HCT116 (cell line): Measurements from ENCODE around the gene TRAF3. TPM values are rescaled to one million over a fixed set of nuclear protein-coding genes. Genes with fewer than 3 reads are reported as not detected.

ENCODE experiments used
- ATAC-seq: fragments of 200-7000 bp; cut with Tn5 transposase; 2 replicates; pipeline ENCODE4 v1.9.1; 2020; ENCODE audit warnings: mild to moderate bottlenecking, moderate library complexity
- BruUV-seq: library from RNA; stranded (reverse); fragments of 400-500 nt; replicated peaks from 2 replicates; lab custom pipeline; 2021; lab: Mats Ljungman, UMichigan
- CTCF ChIA-PET: fragments of 300-600 bp; sonication (Branson Sonifier 250); formaldehyde crosslinking; loops from one replicate; lab custom pipeline; 2021; ENCODE audit warnings: antibody characterized with exemption; lab: Charles Lee
- POLR2A ChIA-PET: fragments of 300-600, 350-600 bp; sonication (Branson Sonifier 250); formaldehyde crosslinking; loops from one replicate; lab custom pipeline; 2021; ENCODE audit warnings: antibody characterized with exemption; lab: Charles Lee
- RAD21 ChIA-PET, 2 experiments: fragments of 300-600 bp; sonication (Branson Sonifier 250); formaldehyde crosslinking; loops; one replicate each; lab custom pipeline; 2023; ENCODE audit warnings: low total read pairs in 2 of 2; ENCODE audit not compliant: uncharacterized antibody in 2 of 2, unreplicated experiment in 2 of 2, low non-redundant PET in 1 of 2; lab: Charles Lee
- DNase-seq: peaks from one replicate; pipeline ENCODE4 v3.0.0-alpha.2; 2010; ENCODE audit warnings: low read depth, low spot score
- H2AFZ ChIP-seq: fragments of 200-600 bp; shearing (Covaris generic), sonication (generic); 2 replicates; pipeline ENCODE4 v1.6.1; 2017; ENCODE audit warnings: low read depth, mixed run types, mixed read lengths, antibody characterized with exemption, low read length; ENCODE audit not compliant: poor library complexity, severe bottlenecking
- H3K27ac ChIP-seq: 2 replicates; pipeline ENCODE4 v1.5.1; 2012; ENCODE audit warnings: low read depth, low read length
- H3K27me3 ChIP-seq: fragments of 200-600 bp; sonication (generic); 2 replicates; pipeline ENCODE4 v1.6.1; 2016; ENCODE audit warnings: mixed run types, low read length, mixed read lengths; ENCODE audit not compliant: insufficient read depth
- H3K36me3 ChIP-seq, 2 experiments: fragments of 200-500 bp in 1 of 2; fragments of 200-600 bp in 1 of 2; sonication (Bioruptor generic) in 1 of 2; sonication (generic) in 1 of 2; 2 replicates each; pipeline versions ENCODE4 v1.5.1 to v1.6.1; 2014 to 2016; ENCODE audit warnings: low read length in 2 of 2, inconsistent platforms in 1 of 2, mixed read lengths in 1 of 2, mixed run types in 1 of 2; ENCODE audit not compliant: insufficient read depth in 2 of 2, control insufficient read depth in 1 of 2
- H3K4me1 ChIP-seq, 2 experiments: fragments of 200-600 bp in 1 of 2; sonication (generic) in 1 of 2; 2 replicates each; pipeline versions ENCODE4 v1.5.1 to v1.6.1; 2012 to 2017; ENCODE audit warnings: low read length in 2 of 2, inconsistent platforms in 1 of 2, mild to moderate bottlenecking in 1 of 2, mixed read lengths in 1 of 2, mixed run types in 1 of 2, moderate library complexity in 1 of 2; ENCODE audit not compliant: insufficient read depth in 2 of 2, control insufficient read depth in 1 of 2
- H3K4me2 ChIP-seq: fragments of 200-600 bp; sonication (generic); 2 replicates; pipeline ENCODE4 v1.6.1; 2017; ENCODE audit warnings: mixed run types, low read length, mixed read lengths
- H3K4me3 ChIP-seq, 2 experiments: fragments of 200-600 bp in 1 of 2; sonication (generic) in 1 of 2; replicated peaks in 1 of 2; 2 replicates each; pipeline ENCODE4 v1.5.1; 2011 to 2016; ENCODE audit warnings: low read length in 2 of 2, control low read depth in 1 of 2, low read depth in 1 of 2, mild to moderate bottlenecking in 1 of 2, mixed read lengths in 1 of 2, mixed run types in 1 of 2
- H3K79me2 ChIP-seq: fragments of 200-600 bp; sonication (generic); 2 replicates; pipeline ENCODE4 v1.6.1; 2017; ENCODE audit warnings: mild to moderate bottlenecking, mixed run types, low read length, moderate library complexity, mixed read lengths; ENCODE audit not compliant: insufficient read depth
- H3K9ac ChIP-seq: fragments of 200-600 bp; sonication (generic); 2 replicates; pipeline ENCODE4 v1.6.1; 2016; ENCODE audit warnings: low read length, mixed read lengths
- H3K9me2 ChIP-seq: fragments of 200-600 bp; sonication (generic), shearing (Covaris generic); 2 replicates; pipeline ENCODE4 v1.6.1; 2017; ENCODE audit warnings: mixed run types, mild to moderate bottlenecking, moderate library complexity; ENCODE audit not compliant: insufficient read depth
- H3K9me3 ChIP-seq, 2 experiments: fragments of 200-500 bp in 1 of 2; fragments of 200-600 bp in 1 of 2; sonication (Bioruptor generic) in 1 of 2; sonication (generic) in 1 of 2; 2 replicates each; pipeline ENCODE4 v1.6.1; 2014 to 2017; ENCODE audit warnings: low read length in 2 of 2, mixed read lengths in 2 of 2, inconsistent platforms in 1 of 2, low read depth in 1 of 2, mild to moderate bottlenecking in 1 of 2, mixed run types in 1 of 2, moderate library complexity in 1 of 2; ENCODE audit not compliant: control insufficient read depth in 1 of 2, insufficient read depth in 1 of 2
- H4K20me1 ChIP-seq: fragments of 200-600 bp; sonication (generic), shearing (Covaris generic); 2 replicates; pipeline ENCODE4 v1.6.1; 2017; ENCODE audit warnings: mixed run types, mild to moderate bottlenecking, moderate library complexity; ENCODE audit not compliant: insufficient read depth
- CBX3 ChIP-seq: IDR thresholded peaks from 2 replicates; pipeline ENCODE4 v1.6.1; 2012; ENCODE audit warnings: low read depth
- CEBPB ChIP-seq: IDR thresholded peaks from 2 replicates; pipeline ENCODE4 v1.6.1; 2012; ENCODE audit warnings: low read depth
- EGR1 ChIP-seq: IDR thresholded peaks from 2 replicates; pipeline ENCODE4 v1.6.1; 2012; ENCODE audit warnings: low read depth
- EZH2phosphoT487 ChIP-seq: fragments of 200-600 bp; IDR thresholded peaks from 2 replicates; pipeline ENCODE4 v1.6.1; 2018; ENCODE audit warnings: antibody characterized with exemption, borderline replicate concordance
- FOSL1 ChIP-seq: IDR thresholded peaks from 2 replicates; pipeline ENCODE4 v1.6.1; 2012; ENCODE audit warnings: low read depth
- JUND ChIP-seq: IDR thresholded peaks from 2 replicates; pipeline ENCODE4 v1.6.1; 2012
- POLR2A ChIP-seq: IDR thresholded peaks from 2 replicates; pipeline ENCODE4 v1.7.0; 2011; ENCODE audit warnings: borderline replicate concordance; ENCODE audit not compliant: insufficient read depth, insufficient read length; ENCODE audit errors: extremely low read depth
- POLR2AphosphoS5 ChIP-seq: IDR thresholded peaks from 2 replicates; pipeline ENCODE4 v1.6.1; 2011; ENCODE audit warnings: mild to moderate bottlenecking, low read depth, low read length, moderate library complexity
- RAD21 ChIP-seq: IDR thresholded peaks from 2 replicates; pipeline ENCODE4 v1.6.1; 2012; ENCODE audit warnings: low read depth, mild to moderate bottlenecking
- SIN3A ChIP-seq: IDR thresholded peaks from 2 replicates; pipeline ENCODE4 v1.6.1; 2012; ENCODE audit warnings: low read depth
- SRF ChIP-seq: IDR thresholded peaks from 2 replicates; pipeline ENCODE4 v1.6.1; 2012; ENCODE audit warnings: low read depth
- TCF7L2 ChIP-seq: IDR thresholded peaks from 2 replicates; pipeline ENCODE4 v1.7.0; 2011; ENCODE audit warnings: borderline replicate concordance, inconsistent platforms; ENCODE audit not compliant: insufficient read depth, insufficient read length; ENCODE audit errors: extremely low read depth
- YY1 ChIP-seq: IDR thresholded peaks from 2 replicates; pipeline ENCODE4 v1.6.1; 2011; ENCODE audit warnings: low read length, low read depth, moderate library complexity, mild to moderate bottlenecking; ENCODE audit not compliant: insufficient replicate concordance; ENCODE audit errors: extremely low read depth
- ZFX ChIP-seq: fragments of 450-650 bp; IDR thresholded peaks from 2 replicates; pipeline ENCODE4 v1.6.1; 2017
- ZNF274 ChIP-seq: fragments of 200-500 bp; sonication (Bioruptor generic); IDR thresholded peaks from 2 replicates; pipeline ENCODE4 v1.6.1; 2014; ENCODE audit warnings: mild to moderate bottlenecking, low read depth, low read length, inconsistent platforms
- intact Hi-C: fragments of 100-400 bp; cut with micrococcal nuclease; formaldehyde crosslinking; loops from 2 replicates; pipeline ENCODE4 v1.10.0; 2022
- total RNA-seq: library from RNA; stranded (reverse); gene quantifications from one replicate; pipeline ENCODE4 v1.2.1, GENCODE V29; 2021; ENCODE audit not compliant: unreplicated experiment
- TF ChIP-seq, protein P1 (sequence below): IDR thresholded peaks from 2 replicates; pipeline ENCODE4 v1.6.1; 2011; ENCODE audit warnings: mild to moderate bottlenecking, low read length, moderate library complexity; ENCODE audit not compliant: insufficient replicate concordance; ENCODE audit errors: extremely low read depth
- TF ChIP-seq, protein P2 (sequence below): IDR thresholded peaks from 2 replicates; pipeline ENCODE4 v1.6.1; 2012
- TF ChIP-seq, protein P3 (sequence below): IDR thresholded peaks from 2 replicates; pipeline ENCODE4 v1.6.1; 2012; ENCODE audit warnings: low read depth

Gene TRAF3
- total RNA-seq, 1 experiment from 2014 or later, result 32.1 TPM

DNA sequence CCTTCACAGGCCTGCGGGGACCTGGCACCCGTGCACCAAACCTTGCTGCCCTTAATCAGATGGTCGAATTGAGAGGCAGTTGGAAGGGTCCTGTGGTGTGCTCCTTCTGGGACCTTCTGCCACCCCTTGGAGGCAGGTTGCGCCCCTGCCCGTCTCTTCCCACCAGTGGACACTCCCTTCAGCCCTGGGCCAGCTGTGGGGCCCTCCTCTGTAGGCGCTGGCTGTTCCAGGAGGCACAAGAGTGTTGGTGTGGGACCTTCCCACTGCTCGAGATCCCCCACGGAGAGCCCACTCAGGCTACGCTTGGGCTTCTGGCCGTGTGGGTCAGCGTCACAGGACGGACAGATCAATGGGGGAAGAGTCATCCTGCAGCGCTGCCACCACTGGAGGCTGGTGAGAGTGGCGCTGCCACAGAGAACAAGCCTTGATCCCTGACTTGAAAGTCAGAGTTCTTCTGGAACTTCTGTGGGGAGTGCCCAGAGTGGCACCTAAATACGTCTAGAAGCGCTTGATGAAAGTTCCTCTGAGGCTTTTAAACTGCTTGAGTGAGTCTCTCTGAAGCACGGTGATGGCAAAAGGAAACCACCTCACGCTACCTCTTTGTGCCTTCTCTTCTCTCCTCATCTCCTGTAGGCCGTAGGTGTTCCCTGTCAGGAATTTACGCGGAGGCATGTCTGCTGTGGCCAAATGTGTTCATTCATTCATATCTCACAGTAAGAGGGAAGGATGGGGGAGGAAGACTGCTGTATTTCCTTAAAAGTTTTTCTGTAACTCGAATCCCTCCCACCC is 48.3 kb downstream of the TRAF3 start:
- no peak overlapping the region for H3K9ac ChIP-seq
- H3K4me2 ChIP-seq, result no peak overlapping the region
- H3K27ac ChIP-seq, result no peak overlapping the region
- BruUV-seq, result no TSS peak
- H3K9me2 ChIP-seq, result no peaks in the 10 kb centered on the region
- peaks cover 0 to 16% of the 10 kb centered on the region in 2 experiments; a peak in 2 of 4 replicates for H3K4me1 ChIP-seq
- RAD21 ChIA-PET, result no interaction called here
- intact Hi-C loops, result no loop called here
- no peaks in the 10 kb centered on the region for H3K27me3 ChIP-seq
- DNase-seq (no peak), ATAC-seq (no peak)
- CTCF ChIA-PET, result no interaction called here
- H3K9me3 ChIP-seq, result no peaks in the 10 kb centered on the region
- no peak for TF ChIP-seq EGR1
- no peak for TF ChIP-seq EZH2phosphoT487
- TF ChIP-seq SIN3A, result no peak
- TF ChIP-seq, protein P1, sequence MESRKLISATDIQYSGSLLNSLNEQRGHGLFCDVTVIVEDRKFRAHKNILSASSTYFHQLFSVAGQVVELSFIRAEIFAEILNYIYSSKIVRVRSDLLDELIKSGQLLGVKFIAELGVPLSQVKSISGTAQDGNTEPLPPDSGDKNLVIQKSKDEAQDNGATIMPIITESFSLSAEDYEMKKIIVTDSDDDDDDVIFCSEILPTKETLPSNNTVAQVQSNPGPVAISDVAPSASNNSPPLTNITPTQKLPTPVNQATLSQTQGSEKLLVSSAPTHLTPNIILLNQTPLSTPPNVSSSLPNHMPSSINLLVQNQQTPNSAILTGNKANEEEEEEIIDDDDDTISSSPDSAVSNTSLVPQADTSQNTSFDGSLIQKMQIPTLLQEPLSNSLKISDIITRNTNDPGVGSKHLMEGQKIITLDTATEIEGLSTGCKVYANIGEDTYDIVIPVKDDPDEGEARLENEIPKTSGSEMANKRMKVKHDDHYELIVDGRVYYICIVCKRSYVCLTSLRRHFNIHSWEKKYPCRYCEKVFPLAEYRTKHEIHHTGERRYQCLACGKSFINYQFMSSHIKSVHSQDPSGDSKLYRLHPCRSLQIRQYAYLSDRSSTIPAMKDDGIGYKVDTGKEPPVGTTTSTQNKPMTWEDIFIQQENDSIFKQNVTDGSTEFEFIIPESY, result no peak
- TF ChIP-seq POLR2A, result no peak
- TF ChIP-seq, protein P2, sequence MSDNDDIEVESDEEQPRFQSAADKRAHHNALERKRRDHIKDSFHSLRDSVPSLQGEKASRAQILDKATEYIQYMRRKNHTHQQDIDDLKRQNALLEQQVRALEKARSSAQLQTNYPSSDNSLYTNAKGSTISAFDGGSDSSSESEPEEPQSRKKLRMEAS, result no peak
- no peak for TF ChIP-seq ZNF274
- TF ChIP-seq CBX3, result no peak
- TF ChIP-seq TCF7L2, result no peak
- TF ChIP-seq ZFX, result no peak
- TF ChIP-seq, protein P3, sequence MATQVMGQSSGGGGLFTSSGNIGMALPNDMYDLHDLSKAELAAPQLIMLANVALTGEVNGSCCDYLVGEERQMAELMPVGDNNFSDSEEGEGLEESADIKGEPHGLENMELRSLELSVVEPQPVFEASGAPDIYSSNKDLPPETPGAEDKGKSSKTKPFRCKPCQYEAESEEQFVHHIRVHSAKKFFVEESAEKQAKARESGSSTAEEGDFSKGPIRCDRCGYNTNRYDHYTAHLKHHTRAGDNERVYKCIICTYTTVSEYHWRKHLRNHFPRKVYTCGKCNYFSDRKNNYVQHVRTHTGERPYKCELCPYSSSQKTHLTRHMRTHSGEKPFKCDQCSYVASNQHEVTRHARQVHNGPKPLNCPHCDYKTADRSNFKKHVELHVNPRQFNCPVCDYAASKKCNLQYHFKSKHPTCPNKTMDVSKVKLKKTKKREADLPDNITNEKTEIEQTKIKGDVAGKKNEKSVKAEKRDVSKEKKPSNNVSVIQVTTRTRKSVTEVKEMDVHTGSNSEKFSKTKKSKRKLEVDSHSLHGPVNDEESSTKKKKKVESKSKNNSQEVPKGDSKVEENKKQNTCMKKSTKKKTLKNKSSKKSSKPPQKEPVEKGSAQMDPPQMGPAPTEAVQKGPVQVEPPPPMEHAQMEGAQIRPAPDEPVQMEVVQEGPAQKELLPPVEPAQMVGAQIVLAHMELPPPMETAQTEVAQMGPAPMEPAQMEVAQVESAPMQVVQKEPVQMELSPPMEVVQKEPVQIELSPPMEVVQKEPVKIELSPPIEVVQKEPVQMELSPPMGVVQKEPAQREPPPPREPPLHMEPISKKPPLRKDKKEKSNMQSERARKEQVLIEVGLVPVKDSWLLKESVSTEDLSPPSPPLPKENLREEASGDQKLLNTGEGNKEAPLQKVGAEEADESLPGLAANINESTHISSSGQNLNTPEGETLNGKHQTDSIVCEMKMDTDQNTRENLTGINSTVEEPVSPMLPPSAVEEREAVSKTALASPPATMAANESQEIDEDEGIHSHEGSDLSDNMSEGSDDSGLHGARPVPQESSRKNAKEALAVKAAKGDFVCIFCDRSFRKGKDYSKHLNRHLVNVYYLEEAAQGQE, result no peak
- TF ChIP-seq SRF, result no peak
- TF ChIP-seq POLR2AphosphoS5, result no peak
- no peak for TF ChIP-seq YY1
- no peak for TF ChIP-seq RAD21
- TF ChIP-seq JUND, result no peak
- TF ChIP-seq FOSL1, result no peak
- no peak for TF ChIP-seq CEBPB
- peaks cover 6% of the 10 kb centered on the region for H4K20me1 ChIP-seq
- H2AFZ ChIP-seq, result no peak overlapping the region
- no peak overlapping the region for H3K4me3 ChIP-seq
- H3K36me3 ChIP-seq, result no peaks in the 10 kb centered on the region
- POLR2A ChIA-PET, result no interaction called here
- peaks cover 88% of the 10 kb centered on the region for H3K79me2 ChIP-seq
